Skeletal muscle tissue (tissue), 4 donors: ENCODE results near the gene ATP4A. TPM values are rescaled to one million over a fixed set of nuclear protein-coding genes. Genes with fewer than 3 reads are reported as not detected.

Experiments
- H3K27ac ChIP-seq: one replicate; pipeline ENCODE4 v1.7.0; 2013; ENCODE audit warnings: mild to moderate bottlenecking, low read depth, low read length, inconsistent platforms
- H3K27me3 ChIP-seq, 3 donors: one replicate each; pipeline ENCODE4 v1.7.0; 2013; ENCODE audit warnings: low read length in 3 of 3; ENCODE audit not compliant: control insufficient read depth in 3 of 3, insufficient read depth in 3 of 3
- H3K36me3 ChIP-seq, 3 donors: one replicate each; pipeline ENCODE4 v1.7.0; 2013; ENCODE audit warnings: low read length in 3 of 3; ENCODE audit not compliant: control insufficient read depth in 3 of 3, insufficient read depth in 3 of 3
- H3K4me1 ChIP-seq, 3 donors: one replicate each; pipeline ENCODE4 v1.7.0; 2013; ENCODE audit warnings: low read length in 3 of 3, mild to moderate bottlenecking in 3 of 3; ENCODE audit not compliant: control insufficient read depth in 3 of 3, insufficient read depth in 3 of 3
- H3K4me3 ChIP-seq, 3 donors: one replicate each; pipeline ENCODE4 v1.7.0; 2013; ENCODE audit warnings: low read length in 3 of 3
- H3K9ac ChIP-seq, 3 donors: one replicate each; pipeline ENCODE4 v1.7.0; 2013; ENCODE audit warnings: low read length in 3 of 3, mild to moderate bottlenecking in 3 of 3, moderate library complexity in 2 of 3, low read depth in 1 of 3
- H3K9me3 ChIP-seq, 3 donors: one replicate each; pipeline ENCODE4 v1.7.0; 2013; ENCODE audit warnings: low read length in 3 of 3; ENCODE audit not compliant: control insufficient read depth in 3 of 3
- total RNA-seq: library from RNA; depleted of rRNA; stranded (reverse); fragments of >200 nt; gene quantifications from one replicate; pipeline ENCODE4 v1.2.3, GENCODE V29; 2014
- donor health status: Osteomylitis.

The ATP4A gene
- total RNA-seq, 1 donor from 2014 or later, result not detected

GRCh38 chr19:35516310-35516709 lies 47.1 kb downstream of the ATP4A start:
- Histone ChIP-seq H3K4me1 (no peaks in the 10 kb centered on the region), H3K27me3 (peaks cover 37 to 53% (median 44%) of the 10 kb centered on the region in 3 donors), H3K4me3 (no peak overlapping the region), H3K9me3 (no peaks in the 10 kb centered on the region), H3K9ac (no peak overlapping the region), H3K27ac (no peak overlapping the region), H3K36me3 (no peaks in the 10 kb centered on the region)

DNA sequence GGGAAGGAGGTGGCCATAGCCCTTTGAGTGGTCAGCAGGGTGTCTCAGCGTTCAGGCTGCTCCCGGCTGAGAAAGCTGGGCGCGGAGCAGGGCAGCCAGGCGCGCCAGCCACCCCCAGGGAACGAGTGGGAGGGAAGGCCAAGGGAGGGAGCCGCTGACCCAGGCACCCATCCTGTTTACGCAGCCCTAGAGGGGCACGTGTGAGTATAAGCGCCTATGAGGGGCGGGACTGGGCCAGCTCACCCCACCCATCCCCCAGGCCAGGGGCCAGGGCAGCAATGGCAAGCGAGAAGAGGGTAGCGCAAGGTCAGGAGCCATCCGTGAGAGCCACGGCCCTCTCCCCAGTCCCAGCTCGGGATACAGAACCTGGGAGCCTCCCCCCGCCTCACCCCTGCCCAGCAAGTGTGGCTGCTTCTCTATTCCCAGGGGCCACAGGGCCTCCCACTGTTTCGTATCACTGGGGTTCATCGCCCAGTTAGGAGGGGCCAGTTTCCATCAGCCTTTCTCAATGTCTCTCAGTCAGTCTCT lies 49.1 kb downstream of the ATP4A start:
- Histone ChIP-seq H3K9me3 (no peaks in the 10 kb centered on the region), H3K27me3 (peaks cover 54 to 68% (median 56%) of the 10 kb centered on the region in 3 donors), H3K36me3 (no peaks in the 10 kb centered on the region), H3K27ac (no peak overlapping the region), H3K4me3 (no peak overlapping the region), H3K4me1 (peaks cover 5 to 9% (median 5%) of the 10 kb centered on the region in 3 donors), H3K9ac (no peak overlapping the region)

- no peak within 1 kb of the TSS for H3K27ac ChIP-seq
- H3K4me3 ChIP-seq, result no peak within 1 kb of the TSS
- H3K27me3 ChIP-seq, result peaks cover 57 to 68% (median 59%) of the 10 kb centered on the region in 3 donors
- no peaks in the 10 kb centered on the region for H3K36me3 ChIP-seq
- H3K9me3 ChIP-seq, result no peaks in the 10 kb centered on the region
- no peak within 1 kb of the TSS for H3K9ac ChIP-seq
- peaks cover 5 to 9% (median 5%) of the 10 kb centered on the region in 3 donors for H3K4me1 ChIP-seq
Observed at GRCh38 chr19:35513628-35514281, 49.7 kb downstream of the ATP4A start, which contains the start of gene DMKN. Gene DMKN (minus strand): TSS chr19:35513649. CDS start chr19:35513475, 174 bp downstream.

DNA sequence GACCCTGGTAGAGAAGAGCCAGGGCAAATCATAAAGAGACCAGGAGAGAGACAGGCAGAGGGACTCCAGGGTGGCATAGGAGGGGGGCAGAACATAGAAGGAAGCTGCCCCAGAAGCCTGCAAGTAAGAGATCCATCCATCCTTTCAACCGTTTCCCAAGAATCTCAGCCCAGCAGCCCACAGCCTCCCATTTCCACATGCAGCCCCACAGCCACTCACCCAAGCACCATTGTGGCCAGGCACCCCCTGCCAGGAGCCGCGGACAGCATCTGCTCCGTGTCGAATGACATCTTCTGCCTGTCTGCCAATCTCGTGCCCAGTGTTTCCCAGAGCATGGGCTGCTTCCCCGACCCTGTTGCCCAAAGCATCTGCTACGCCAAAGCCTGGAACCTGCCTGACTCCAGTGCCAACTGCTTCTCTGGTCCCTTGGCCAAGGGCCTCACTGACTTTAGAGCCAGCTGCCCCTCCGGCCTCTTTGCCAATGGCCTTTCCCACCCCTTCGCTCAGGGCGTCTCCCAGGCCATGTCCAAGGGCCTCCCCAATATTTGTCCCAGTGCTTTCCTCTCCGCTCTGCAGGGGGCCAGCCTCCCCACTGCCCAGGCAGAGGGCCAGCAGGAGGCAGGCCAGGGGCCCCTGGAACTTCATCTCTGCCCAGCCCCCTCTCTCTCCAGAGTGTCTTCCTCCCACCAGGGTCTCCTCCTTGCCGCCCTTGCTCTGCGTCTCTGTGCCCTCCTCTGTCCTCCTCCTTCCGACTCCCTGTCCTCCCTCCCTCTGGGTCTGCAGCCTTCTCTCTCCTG lies 50.4 kb downstream of the ATP4A start:
- peaks cover 5 to 9% (median 5%) of the 10 kb centered on the region in 3 donors for H3K4me1 ChIP-seq
- H3K27ac ChIP-seq, result no peak overlapping the region
- H3K27me3 ChIP-seq, result peaks cover 60 to 69% (median 61%) of the 10 kb centered on the region in 3 donors
- H3K9me3 ChIP-seq, result no peaks in the 10 kb centered on the region
- H3K36me3 ChIP-seq, result no peaks in the 10 kb centered on the region
- no peak overlapping the region for H3K9ac ChIP-seq
- H3K4me3 ChIP-seq, result no peak overlapping the region

DNA sequence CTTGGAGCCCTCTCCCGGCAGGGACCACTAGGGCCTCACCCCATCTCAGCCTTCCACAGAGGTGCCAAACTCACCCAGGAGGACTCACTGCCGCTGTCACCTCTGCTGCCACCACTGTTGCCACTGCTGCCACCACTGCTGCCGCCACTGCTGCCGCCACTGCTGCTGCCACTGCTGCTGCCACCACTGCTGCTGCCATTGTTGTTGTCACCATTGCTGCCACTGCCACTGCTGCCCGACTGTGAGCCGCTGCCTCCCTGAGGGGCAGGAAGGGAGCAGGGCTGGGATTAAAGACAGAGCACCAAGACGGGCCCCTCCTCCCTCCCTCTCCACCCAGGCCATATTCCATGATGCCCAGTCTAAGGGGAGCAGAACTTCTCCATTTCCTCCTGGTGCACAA lies 52.1 kb downstream of the ATP4A start:
- H3K9me3 ChIP-seq, result no peaks in the 10 kb centered on the region
- H3K9ac ChIP-seq, result no peak overlapping the region
- no peak overlapping the region for H3K4me3 ChIP-seq
- H3K27ac ChIP-seq, result no peak overlapping the region
- H3K27me3 ChIP-seq, result peaks cover 69 to 76% (median 71%) of the 10 kb centered on the region in 3 donors
- no peaks in the 10 kb centered on the region for H3K36me3 ChIP-seq
- peaks cover 5 to 9% (median 5%) of the 10 kb centered on the region in 3 donors for H3K4me1 ChIP-seq

- H3K36me3 ChIP-seq, result no peaks in the 10 kb centered on the region
- no peak overlapping the region for H3K4me3 ChIP-seq
- H3K9me3 ChIP-seq, result no peaks in the 10 kb centered on the region
- H3K9ac ChIP-seq, result no peak overlapping the region
- peaks cover 5 to 9% (median 5%) of the 10 kb centered on the region in 3 donors for H3K4me1 ChIP-seq
- H3K27ac ChIP-seq, result no peak overlapping the region
- H3K27me3 ChIP-seq, result peaks cover 70 to 83% (median 77%) of the 10 kb centered on the region in 3 donors
Observed at GRCh38 chr19:35510626-35510964, 52.9 kb downstream of the ATP4A start.

- H3K27ac ChIP-seq, result no peak overlapping the region
- H3K4me3 ChIP-seq, result peak overlapping the region in 1 of 3 donors; percentile 49
- H3K27me3 ChIP-seq, result peaks cover 73 to 88% (median 82%) of the 10 kb centered on the region in 3 donors
- H3K9ac ChIP-seq, result peak overlapping the region in 1 of 3 donors; percentile 25
- no peaks in the 10 kb centered on the region for H3K9me3 ChIP-seq
- H3K4me1 ChIP-seq, result peaks cover 5 to 9% (median 5%) of the 10 kb centered on the region in 3 donors
- no peaks in the 10 kb centered on the region for H3K36me3 ChIP-seq
Observed at GRCh38 chr19:35509861-35510625, 53.4 kb downstream of the ATP4A start.

DNA sequence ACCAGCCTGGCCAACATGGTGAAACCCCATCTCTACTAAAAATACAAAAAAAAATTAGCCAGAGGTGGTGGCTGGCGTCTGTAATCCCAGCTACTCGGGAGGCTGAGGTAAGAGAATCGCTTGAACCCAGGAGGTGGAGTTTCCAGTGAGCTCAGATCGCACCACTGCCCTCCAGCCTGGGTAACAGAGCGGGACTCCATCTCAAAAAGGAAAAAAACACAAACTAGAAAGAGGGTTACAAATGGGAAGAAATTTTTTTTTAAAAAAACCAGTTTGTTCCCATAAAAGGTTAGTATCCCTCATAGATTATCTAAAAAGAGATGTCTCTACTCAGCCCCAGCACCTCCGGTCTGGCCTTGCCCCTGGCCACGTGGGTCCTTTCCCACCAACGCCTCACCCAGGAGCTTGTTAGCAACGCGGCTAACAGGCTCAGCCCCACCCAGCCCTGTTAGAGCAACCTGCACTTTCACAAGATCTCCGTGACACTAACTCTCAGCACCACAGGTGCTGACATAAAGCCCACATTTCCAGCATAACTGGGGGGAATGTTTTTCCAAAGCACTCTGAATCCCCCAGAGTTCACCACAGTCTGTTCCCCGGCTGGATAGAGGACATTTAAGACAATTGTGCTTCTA lies 54.3 kb downstream of the ATP4A start:
- Histone ChIP-seq H3K9me3 (no peaks in the 10 kb centered on the region), H3K36me3 (no peaks in the 10 kb centered on the region), H3K4me1 (peaks cover 5 to 9% (median 5%) of the 10 kb centered on the region in 3 donors), H3K9ac (peak overlapping the region in 1 of 3 donors; percentile 14), H3K4me3 (no peak overlapping the region), H3K27ac (no peak overlapping the region), H3K27me3 (peaks cover 68 to 87% (median 78%) of the 10 kb centered on the region in 3 donors)

- Histone ChIP-seq H3K9ac (no peak overlapping the region), H3K27me3 (peaks cover 60 to 80% (median 70%) of the 10 kb centered on the region in 3 donors)
Observed at GRCh38 chr19:35508129-35508528, 55.3 kb downstream of the ATP4A start.

More at GRCh38 chr19:35508129-35508528, 55.3 kb downstream of the ATP4A start:
- Histone ChIP-seq H3K9me3 (no peaks in the 10 kb centered on the region), H3K27ac (no peak overlapping the region), H3K36me3 (no peaks in the 10 kb centered on the region), H3K4me1 (peaks cover 5 to 9% (median 5%) of the 10 kb centered on the region in 3 donors), H3K4me3 (no peak overlapping the region)
